Dendritic cell treated with granulocyte-macrophage colony-stimulating factor and Interleukin-4, amounts not matched to agents 40 ng/mL and 50 ng/mL, for 4 days (primary cell): ENCODE measurements around the gene BNC1.
A peak's percentile ranks its signal among the peaks of the same experiment; 100 is the strongest.

Experiments used
- H3K27ac Mint-ChIP-seq: one replicate; pipeline ENCODE4 v1.8.0; 2022; ENCODE audit warnings: mild to moderate bottlenecking, mixed read lengths
- H3K27me3 Mint-ChIP-seq: one replicate; pipeline ENCODE4 v1.8.0; 2022; ENCODE audit warnings: mild to moderate bottlenecking, mixed read lengths
- H3K36me3 Mint-ChIP-seq: one replicate; pipeline ENCODE4 v1.8.0; 2022; ENCODE audit warnings: low read depth, mixed read lengths
- H3K4me1 Mint-ChIP-seq: one replicate; pipeline ENCODE4 v1.8.0; 2022; ENCODE audit warnings: low read depth, mixed read lengths
- H3K4me3 Mint-ChIP-seq: one replicate; pipeline ENCODE4 v1.8.0; 2022; ENCODE audit warnings: mild to moderate bottlenecking, moderate library complexity, mixed read lengths
- H3K9me3 Mint-ChIP-seq: one replicate; pipeline ENCODE4 v1.8.0; 2022; ENCODE audit warnings: mixed read lengths
- intact Hi-C: fragments of 100-400 bp; cut with micrococcal nuclease; formaldehyde crosslinking; loops from one replicate; pipeline ENCODE4 v1.15.0; 2022

BNC1 gene, protein sequence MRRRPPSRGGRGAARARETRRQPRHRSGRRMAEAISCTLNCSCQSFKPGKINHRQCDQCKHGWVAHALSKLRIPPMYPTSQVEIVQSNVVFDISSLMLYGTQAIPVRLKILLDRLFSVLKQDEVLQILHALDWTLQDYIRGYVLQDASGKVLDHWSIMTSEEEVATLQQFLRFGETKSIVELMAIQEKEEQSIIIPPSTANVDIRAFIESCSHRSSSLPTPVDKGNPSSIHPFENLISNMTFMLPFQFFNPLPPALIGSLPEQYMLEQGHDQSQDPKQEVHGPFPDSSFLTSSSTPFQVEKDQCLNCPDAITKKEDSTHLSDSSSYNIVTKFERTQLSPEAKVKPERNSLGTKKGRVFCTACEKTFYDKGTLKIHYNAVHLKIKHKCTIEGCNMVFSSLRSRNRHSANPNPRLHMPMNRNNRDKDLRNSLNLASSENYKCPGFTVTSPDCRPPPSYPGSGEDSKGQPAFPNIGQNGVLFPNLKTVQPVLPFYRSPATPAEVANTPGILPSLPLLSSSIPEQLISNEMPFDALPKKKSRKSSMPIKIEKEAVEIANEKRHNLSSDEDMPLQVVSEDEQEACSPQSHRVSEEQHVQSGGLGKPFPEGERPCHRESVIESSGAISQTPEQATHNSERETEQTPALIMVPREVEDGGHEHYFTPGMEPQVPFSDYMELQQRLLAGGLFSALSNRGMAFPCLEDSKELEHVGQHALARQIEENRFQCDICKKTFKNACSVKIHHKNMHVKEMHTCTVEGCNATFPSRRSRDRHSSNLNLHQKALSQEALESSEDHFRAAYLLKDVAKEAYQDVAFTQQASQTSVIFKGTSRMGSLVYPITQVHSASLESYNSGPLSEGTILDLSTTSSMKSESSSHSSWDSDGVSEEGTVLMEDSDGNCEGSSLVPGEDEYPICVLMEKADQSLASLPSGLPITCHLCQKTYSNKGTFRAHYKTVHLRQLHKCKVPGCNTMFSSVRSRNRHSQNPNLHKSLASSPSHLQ

DNA sequence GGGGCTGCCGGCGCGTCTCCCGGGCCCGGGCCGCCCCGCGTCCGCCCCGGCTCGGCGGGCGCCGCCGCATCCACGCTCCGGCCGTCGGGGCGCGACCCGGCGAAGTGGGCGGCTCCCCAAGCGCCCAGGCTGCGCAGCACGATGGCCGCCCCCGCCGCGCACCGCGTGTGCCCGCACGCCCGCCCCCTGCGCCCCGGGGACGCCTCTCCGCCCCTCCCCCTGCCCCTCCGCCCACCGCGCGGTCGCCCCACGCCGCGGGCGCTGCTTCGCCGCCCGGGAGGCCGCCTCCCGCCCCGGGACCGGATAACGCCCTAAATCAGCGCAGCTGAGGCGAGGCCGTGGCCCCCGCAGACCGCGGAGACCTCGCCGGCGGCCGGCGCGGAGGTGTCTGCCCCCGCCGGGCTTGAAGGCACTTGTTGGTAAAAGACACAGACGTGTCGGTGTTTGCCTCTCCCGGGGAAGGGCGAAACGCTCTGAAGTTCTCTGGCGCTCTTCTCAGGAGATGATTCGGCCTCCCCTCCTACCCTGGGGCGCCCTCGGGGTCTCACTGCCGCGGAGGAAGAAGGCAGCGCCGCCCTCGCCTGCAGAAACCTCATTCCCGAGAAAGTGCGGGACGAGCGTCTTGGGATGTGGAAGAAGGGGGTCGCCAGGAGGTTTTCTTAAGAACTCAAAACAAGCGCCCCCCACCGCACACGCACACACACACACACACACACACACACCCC, at the start of gene BNC1:
BNC1 (minus strand) TSS at position 106 of the 725 bp plus-strand sequence; CDS start at position 70, 36 bp downstream.
- Mint-ChIP-seq H3K27me3 (peaks cover 79% of the 10 kb centered on the region), H3K9me3 (no peaks in the 10 kb centered on the region), H3K4me3 (peak within 1 kb of the TSS; percentile 55), H3K36me3 (no peaks in the 10 kb centered on the region), H3K4me1 (peaks cover 11% of the 10 kb centered on the region), H3K27ac (no peak within 1 kb of the TSS)
- intact Hi-C loops, result no loop called here

DNA sequence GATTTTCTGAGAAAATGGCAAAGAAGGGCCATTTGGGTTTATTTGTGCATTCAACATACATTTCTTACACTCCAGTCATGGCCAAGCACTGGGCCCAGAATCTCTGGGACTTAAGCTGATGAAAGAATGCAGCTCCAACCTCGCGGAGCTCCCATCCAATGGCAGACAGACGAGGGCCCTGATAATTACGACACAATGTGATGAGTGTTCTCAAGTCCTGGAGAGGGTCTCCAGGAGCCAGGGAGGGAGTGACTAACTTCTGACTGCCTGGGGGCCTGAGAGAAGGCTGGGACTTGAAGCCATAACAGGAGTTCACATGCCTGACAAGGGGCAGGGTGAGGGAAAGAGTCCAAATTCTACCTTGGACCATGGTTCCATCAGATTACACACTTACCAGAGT, 42.6 kb upstream of the BNC1 start:
- H3K9me3 Mint-ChIP-seq, result no peaks in the 10 kb centered on the region
- intact Hi-C loops, result no loop called here
- H3K27ac Mint-ChIP-seq, result no peak overlapping the region
- H3K27me3 Mint-ChIP-seq, result peaks cover 1% of the 10 kb centered on the region
- no peaks in the 10 kb centered on the region for H3K4me1 Mint-ChIP-seq
- H3K36me3 Mint-ChIP-seq, result no peaks in the 10 kb centered on the region
- no peak overlapping the region for H3K4me3 Mint-ChIP-seq

DNA sequence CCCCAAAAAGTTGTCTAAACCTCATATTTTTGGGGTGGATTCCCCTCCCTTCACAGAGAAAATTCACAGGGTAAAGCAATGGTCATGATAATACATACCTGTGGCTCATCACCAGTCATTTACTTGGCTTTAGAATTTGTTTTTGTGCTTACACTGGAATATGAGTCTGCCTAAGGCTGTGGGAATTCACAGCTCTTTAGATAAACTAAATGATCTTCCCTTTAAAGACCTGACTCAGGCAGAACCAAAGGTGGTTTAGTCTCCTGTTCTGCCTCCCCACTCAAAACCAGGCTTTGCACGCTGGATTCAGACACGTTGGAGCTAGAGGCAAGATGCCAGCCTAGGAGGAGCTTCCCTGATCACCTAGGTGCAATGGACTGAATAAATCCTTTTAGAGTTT, 40.3 kb upstream of the BNC1 start:
- intact Hi-C loops, result no loop called here
- Mint-ChIP-seq H3K27me3 (peaks cover 1% of the 10 kb centered on the region), H3K9me3 (no peaks in the 10 kb centered on the region), H3K27ac (no peak overlapping the region), H3K4me3 (no peak overlapping the region), H3K36me3 (no peaks in the 10 kb centered on the region), H3K4me1 (no peaks in the 10 kb centered on the region)

DNA sequence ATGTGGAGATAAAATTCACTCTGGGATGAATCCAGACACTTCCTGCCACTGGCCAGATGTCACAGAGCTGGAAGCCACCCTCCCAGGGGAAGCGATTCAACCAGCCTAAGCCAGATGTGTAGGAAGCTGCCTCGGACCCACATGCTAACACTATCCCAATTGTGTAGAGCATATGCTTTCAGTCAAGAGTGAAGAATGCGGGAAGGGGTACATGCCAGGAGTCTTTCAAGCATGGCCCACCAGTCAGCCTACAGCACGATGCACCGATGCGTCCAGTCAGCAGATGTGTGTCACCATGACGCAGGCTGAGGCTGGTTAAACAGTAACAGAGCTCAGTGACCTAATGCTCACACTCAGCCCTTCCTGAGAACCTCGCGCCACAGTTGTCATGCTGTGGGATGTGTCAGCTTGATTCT, 38.8 kb upstream of the BNC1 start:
- no peak overlapping the region for H3K4me3 Mint-ChIP-seq
- no peaks in the 10 kb centered on the region for H3K4me1 Mint-ChIP-seq
- H3K9me3 Mint-ChIP-seq, result no peaks in the 10 kb centered on the region
- H3K36me3 Mint-ChIP-seq, result no peaks in the 10 kb centered on the region
- intact Hi-C loops, result no loop called here
- no peak overlapping the region for H3K27ac Mint-ChIP-seq
- H3K27me3 Mint-ChIP-seq, result peaks cover 1% of the 10 kb centered on the region

DNA sequence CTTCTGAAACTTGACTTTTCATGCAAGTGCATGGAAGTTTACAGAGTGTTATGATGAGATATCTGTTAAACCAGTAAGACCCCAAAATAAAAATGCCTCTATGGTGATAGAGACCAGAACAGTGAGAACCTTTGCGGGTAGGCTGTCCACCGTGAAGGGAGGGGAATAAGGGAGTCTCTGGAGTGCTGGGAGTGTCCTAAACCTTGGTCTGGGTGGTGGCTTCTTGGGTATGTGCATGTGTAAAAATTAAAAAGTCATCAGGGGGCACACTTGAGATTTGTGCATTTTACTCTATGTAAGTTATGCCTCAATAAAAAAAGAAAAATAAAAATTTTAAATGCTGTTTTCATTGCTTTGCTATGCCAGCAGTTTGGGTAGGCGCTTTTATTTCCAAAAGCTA, 38.2 kb upstream of the BNC1 start:
- H3K4me3 Mint-ChIP-seq, result no peak overlapping the region
- intact Hi-C loops, result no loop called here
- H3K36me3 Mint-ChIP-seq, result no peaks in the 10 kb centered on the region
- peaks cover 1% of the 10 kb centered on the region for H3K27me3 Mint-ChIP-seq
- no peaks in the 10 kb centered on the region for H3K9me3 Mint-ChIP-seq
- no peaks in the 10 kb centered on the region for H3K4me1 Mint-ChIP-seq
- no peak overlapping the region for H3K27ac Mint-ChIP-seq

DNA sequence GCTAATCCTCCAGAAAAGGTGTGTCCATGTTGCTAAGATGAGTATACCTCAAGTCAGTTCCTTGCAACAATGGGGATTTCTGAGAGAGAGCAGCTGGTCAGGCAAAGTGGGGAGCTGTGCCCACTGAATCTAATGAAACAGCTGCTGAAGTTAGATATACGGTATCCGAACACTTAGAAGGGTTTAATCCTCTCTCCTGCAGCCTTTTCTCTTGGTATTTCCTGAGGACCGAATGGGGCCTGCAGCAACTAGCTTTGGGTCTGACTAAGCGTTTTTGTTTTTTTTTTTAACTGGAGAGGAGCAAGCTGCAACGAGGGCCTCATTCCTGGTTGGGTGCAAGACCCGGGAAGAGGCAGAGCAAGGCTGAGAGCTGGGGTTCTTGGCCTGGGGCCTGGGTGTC, 37.6 kb upstream of the BNC1 start:
- H3K4me1 Mint-ChIP-seq, result no peaks in the 10 kb centered on the region
- intact Hi-C loops, result no loop called here
- no peak overlapping the region for H3K4me3 Mint-ChIP-seq
- H3K27me3 Mint-ChIP-seq, result peaks cover 1% of the 10 kb centered on the region
- H3K9me3 Mint-ChIP-seq, result no peaks in the 10 kb centered on the region
- no peaks in the 10 kb centered on the region for H3K36me3 Mint-ChIP-seq
- H3K27ac Mint-ChIP-seq, result no peak overlapping the region

DNA sequence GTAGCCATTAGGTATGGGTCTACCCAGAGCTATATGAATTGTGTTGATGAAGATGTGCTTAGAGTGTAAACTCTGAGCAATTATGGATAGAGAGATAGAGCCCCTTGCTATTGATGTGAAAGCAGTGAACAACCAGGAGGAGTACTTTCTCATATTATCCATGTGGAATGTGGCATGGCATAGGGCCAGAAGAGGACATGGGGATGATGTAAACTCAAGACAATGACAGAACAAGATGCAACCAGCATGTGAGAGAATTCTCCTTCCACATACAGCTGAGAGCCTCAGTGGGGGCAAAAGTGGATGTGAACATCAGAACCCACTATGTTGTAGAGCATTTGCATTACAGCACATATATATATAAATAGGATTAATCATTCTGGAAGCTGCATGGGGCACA, 36.4 kb upstream of the BNC1 start:
- Mint-ChIP-seq H3K9me3 (no peaks in the 10 kb centered on the region), H3K4me3 (no peak overlapping the region), H3K36me3 (no peaks in the 10 kb centered on the region), H3K27me3 (peaks cover 3% of the 10 kb centered on the region), H3K27ac (no peak overlapping the region), H3K4me1 (no peaks in the 10 kb centered on the region)
- intact Hi-C loops, result no loop called here

DNA sequence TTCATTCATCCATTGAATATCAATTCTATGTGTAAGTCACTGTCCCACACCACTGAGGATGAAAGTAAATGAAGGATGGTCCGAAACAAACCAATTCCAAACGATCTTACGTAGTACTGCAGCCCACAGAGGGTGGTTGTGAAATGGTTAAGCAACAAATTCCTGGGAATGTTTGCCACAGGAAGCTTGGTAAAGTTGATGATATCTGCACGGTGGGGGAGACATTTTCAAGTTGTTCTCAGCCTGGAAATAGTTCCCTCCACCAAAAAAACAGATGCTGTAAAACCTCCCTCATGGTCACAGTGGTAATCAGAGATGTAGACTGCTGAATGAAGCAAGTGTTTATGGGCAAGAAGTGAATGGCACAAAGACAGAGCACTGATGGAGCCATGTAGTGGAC, 35.9 kb upstream of the BNC1 start:
- Mint-ChIP-seq H3K9me3 (no peaks in the 10 kb centered on the region), H3K4me1 (no peaks in the 10 kb centered on the region), H3K4me3 (no peak overlapping the region), H3K27ac (no peak overlapping the region), H3K27me3 (peaks cover 2% of the 10 kb centered on the region), H3K36me3 (no peaks in the 10 kb centered on the region)
- intact Hi-C loops, result no loop called here

DNA sequence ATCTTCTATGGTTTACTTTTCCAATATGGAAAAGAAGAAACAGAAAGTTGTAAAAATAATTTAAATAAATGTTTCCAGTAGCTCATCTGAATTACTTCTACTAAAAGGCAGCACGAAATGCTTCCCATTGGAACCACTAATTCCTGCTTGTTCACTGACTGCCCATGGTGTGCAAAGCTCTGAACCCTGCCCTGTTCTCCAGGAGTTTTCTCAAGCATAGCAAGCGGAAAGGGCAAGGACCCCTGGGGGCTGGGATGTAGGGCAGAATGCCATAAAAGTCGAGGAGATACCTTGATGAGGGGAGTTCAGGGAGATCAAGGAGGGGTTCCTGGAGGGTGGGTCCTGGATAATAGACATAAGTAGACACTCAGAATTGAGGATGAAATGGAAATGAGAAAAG, 35.3 kb upstream of the BNC1 start:
- H3K4me1 Mint-ChIP-seq, result no peaks in the 10 kb centered on the region
- H3K27me3 Mint-ChIP-seq, result peaks cover 2% of the 10 kb centered on the region
- no peaks in the 10 kb centered on the region for H3K36me3 Mint-ChIP-seq
- H3K9me3 Mint-ChIP-seq, result no peaks in the 10 kb centered on the region
- H3K4me3 Mint-ChIP-seq, result no peak overlapping the region
- no peak overlapping the region for H3K27ac Mint-ChIP-seq
- intact Hi-C loops, result no loop called here

DNA sequence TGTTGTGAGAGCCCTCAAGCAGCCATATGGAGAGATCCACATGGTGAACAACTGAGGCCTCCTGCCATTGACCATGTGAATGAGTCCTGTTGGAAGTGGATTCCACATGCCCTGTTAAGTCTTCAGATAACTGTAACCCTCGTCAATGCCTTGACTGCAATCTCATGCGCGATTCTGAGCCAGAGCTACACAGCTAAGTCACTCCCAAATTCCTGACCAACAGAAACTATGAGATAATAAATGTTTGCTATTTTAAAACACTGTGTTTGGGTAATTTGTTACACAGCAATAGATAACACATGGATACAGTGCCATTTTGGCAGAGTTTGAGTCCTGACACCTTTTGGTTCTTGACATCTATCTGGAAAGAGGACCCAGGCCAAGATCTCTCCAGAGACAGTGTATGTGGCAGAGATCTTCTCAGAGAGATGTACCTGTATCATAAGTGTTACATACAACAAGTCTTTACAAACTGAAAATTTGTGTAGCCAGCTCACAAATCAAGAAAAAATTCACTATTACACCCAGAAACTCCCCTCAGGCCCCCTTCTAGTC, 34.5 kb upstream of the BNC1 start:
- H3K4me1 Mint-ChIP-seq, result no peaks in the 10 kb centered on the region
- H3K4me3 Mint-ChIP-seq, result no peak overlapping the region
- H3K9me3 Mint-ChIP-seq, result no peaks in the 10 kb centered on the region
- H3K27me3 Mint-ChIP-seq, result peaks cover 2% of the 10 kb centered on the region
- intact Hi-C loops, result no loop called here
- H3K27ac Mint-ChIP-seq, result no peak overlapping the region
- H3K36me3 Mint-ChIP-seq, result no peaks in the 10 kb centered on the region

DNA sequence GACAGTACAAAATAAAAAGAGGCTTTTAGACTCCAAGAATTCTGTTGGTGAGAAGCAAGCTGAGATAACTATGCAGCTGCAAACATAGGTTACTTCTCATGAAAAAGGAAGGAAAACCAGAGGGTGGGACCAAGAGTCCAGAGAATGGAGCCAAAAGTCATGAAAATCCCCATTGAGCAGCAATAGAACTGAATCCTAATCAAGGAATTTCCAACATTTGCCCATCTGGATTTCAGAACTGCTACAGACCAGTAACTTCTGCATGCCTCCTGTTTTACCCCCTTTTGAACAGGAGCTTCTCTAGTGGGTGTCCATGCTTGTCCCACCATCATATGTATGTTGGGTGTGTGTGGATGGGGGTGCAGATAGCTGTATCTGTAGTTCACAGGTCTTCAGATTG, 33.6 kb upstream of the BNC1 start:
- intact Hi-C loops, result no loop called here
- Mint-ChIP-seq H3K4me1 (no peaks in the 10 kb centered on the region), H3K4me3 (no peak overlapping the region), H3K27me3 (peaks cover 2% of the 10 kb centered on the region), H3K9me3 (no peaks in the 10 kb centered on the region), H3K27ac (no peak overlapping the region), H3K36me3 (no peaks in the 10 kb centered on the region)

DNA sequence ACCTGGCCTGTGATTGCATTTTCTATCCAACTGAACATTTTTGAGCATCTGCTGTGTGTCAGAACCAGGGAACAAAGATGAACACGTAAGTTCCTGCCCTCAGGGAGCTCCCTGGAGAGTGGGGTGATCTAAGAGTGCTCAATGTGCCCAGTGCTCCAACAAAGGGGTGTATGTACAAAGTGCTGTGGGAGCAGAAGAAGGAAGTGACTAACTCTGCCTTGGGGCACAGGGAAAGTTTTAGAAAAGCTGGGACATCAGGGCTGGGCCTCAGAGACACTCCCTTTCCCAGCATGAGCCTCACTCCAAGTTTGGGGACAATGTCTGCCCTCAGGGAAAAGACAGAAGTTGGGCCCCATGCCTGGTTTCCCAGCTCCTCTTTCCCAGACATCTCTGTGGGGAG, 27.6 kb upstream of the BNC1 start:
- no peaks in the 10 kb centered on the region for H3K4me1 Mint-ChIP-seq
- H3K9me3 Mint-ChIP-seq, result no peaks in the 10 kb centered on the region
- H3K4me3 Mint-ChIP-seq, result no peak overlapping the region
- peaks cover 6% of the 10 kb centered on the region for H3K27me3 Mint-ChIP-seq
- H3K27ac Mint-ChIP-seq, result no peak overlapping the region
- no peaks in the 10 kb centered on the region for H3K36me3 Mint-ChIP-seq
- intact Hi-C loops, result no loop called here

DNA sequence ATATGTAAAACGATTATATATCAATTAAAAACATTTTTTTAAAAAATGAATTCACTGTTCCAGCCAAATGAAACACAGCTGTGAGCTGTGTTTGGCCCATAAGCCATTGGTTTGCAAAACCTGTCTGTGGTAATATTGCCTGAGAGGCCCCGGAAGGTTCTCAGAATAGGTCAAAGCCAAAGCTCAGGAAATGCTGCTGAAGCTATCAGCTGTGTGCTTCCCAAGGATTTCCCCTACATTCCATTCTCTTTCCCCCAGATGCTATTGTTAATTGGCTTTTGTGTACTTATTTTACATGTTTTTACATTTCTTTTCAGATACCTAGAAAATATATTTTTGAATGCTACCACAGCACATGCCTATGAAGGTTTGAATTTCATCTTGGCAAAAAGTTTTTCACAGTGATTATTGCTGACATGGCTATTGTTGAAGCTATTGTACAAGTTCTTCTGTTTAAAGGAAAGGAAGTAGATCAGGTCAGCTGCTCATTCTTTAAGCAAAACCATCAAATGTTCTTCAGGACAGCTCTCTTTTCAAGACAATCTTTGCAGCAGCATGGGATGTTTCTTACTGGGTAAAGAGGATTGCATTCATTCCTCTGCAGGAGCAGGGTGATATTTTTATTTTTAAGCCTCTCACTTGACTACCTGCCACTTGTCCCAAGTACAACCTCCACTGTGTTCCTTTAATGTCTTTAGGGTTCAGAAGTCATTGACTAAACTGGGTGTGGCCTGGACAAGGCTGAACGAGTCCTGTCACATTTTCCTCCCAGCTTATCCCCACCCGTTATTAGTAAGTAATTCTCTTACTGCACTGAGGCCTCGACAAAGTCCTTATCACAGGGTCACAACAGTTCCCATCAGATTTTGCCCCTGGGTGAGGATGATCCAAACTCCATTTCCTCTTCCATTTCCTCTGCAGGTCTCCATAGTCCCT, 26.3 kb upstream of the BNC1 start:
- intact Hi-C loops, result no loop called here
- no peaks in the 10 kb centered on the region for H3K36me3 Mint-ChIP-seq
- no peaks in the 10 kb centered on the region for H3K4me1 Mint-ChIP-seq
- H3K4me3 Mint-ChIP-seq, result no peak overlapping the region
- no peaks in the 10 kb centered on the region for H3K9me3 Mint-ChIP-seq
- no peak overlapping the region for H3K27ac Mint-ChIP-seq
- peaks cover 7% of the 10 kb centered on the region for H3K27me3 Mint-ChIP-seq
